Subcutaneous abdominal adipose tissue (tissue), 5 donors: ENCODE data around the gene VSTM2A.

Source experiments
- H3K27ac ChIP-seq: one replicate; pipeline ENCODE4 v1.7.0; 2013; ENCODE audit warnings: low read depth, mild to moderate bottlenecking, inconsistent platforms, low read length, moderate library complexity
- H3K27me3 ChIP-seq, 5 donors: one replicate each; pipeline ENCODE4 v1.7.0; 2013; ENCODE audit warnings: low read length in 5 of 5, inconsistent platforms in 1 of 5; ENCODE audit not compliant: control insufficient read depth in 5 of 5, insufficient read depth in 4 of 5
- H3K36me3 ChIP-seq, 5 donors: one replicate each; pipeline ENCODE4 v1.7.0; 2013; ENCODE audit warnings: low read length in 5 of 5; ENCODE audit not compliant: control insufficient read depth in 5 of 5, insufficient read depth in 5 of 5
- H3K4me1 ChIP-seq, 5 donors: one replicate each; pipeline ENCODE4 v1.7.0; 2013; ENCODE audit warnings: low read length in 5 of 5, mild to moderate bottlenecking in 3 of 5, moderate library complexity in 1 of 5; ENCODE audit not compliant: control insufficient read depth in 5 of 5, insufficient read depth in 5 of 5
- H3K4me3 ChIP-seq, 5 donors: one replicate each; pipeline ENCODE4 v1.7.0; 2013; ENCODE audit warnings: low read length in 5 of 5, low read depth in 1 of 5
- H3K9ac ChIP-seq, 5 donors: one replicate each; pipeline ENCODE4 v1.7.0; 2013; ENCODE audit warnings: low read length in 5 of 5, mild to moderate bottlenecking in 4 of 5, moderate library complexity in 3 of 5
- H3K9me3 ChIP-seq, 5 donors: one replicate each; pipeline ENCODE4 v1.7.0; 2013; ENCODE audit warnings: low read length in 5 of 5; ENCODE audit not compliant: control insufficient read depth in 5 of 5
- donor health status: healthy.
- donor health status: healthy.
- donor health status: healthy.
- donor health status: healthy.
- donor health status: healthy.

Gene VSTM2A

DNA sequence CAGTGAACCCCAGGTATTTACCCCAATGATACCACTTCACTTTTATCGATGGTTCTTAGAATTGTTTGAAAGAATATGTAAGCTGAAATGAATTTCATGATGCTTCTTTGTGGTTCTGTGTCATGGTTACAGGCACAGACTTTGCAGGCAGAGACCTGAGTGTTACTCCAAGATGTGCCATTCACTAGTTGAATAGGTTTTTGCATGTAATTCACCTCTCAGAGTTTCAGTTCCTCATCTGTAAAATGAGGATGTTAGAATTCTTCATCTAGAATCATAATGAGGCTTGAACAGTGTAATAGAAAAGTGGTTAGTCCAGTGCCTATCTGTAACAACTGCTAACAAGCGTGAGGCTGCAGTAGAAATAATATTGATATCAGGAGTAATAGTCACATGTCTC is 54.6 kb downstream of the VSTM2A start:
- Histone ChIP-seq H3K4me3 (no peak overlapping the region), H3K9me3 (peaks cover 0 to 3% (median 0%) of the 10 kb centered on the region in 5 donors)

DNA sequence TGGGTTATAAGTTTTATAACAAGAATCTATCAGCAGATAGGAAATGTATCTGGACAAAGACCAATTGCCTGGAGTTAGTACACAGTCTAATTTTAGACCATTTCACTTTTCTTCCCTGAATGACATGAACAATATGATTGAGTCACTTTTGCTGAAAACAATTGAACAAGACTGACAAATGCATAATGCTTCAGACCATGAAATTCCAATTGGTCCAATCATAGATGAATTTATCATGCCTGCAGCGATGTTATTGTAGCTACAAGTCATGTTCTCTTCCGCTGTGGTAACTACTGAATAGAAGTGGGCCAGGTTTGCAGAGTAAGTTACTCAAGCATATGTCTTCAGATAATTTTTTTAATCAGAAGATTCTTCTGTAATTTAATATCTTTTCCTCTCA is 73.4 kb downstream of the VSTM2A start:
- Histone ChIP-seq H3K4me3 (no peak overlapping the region), H3K4me1 (no peaks in the 10 kb centered on the region), H3K9ac (no peak overlapping the region), H3K36me3 (no peaks in the 10 kb centered on the region), H3K27ac (no peak overlapping the region), H3K27me3 (no peaks in the 10 kb centered on the region), H3K9me3 (peaks cover 0 to 8% (median 0%) of the 10 kb centered on the region in 5 donors)

More for the DNA sequence above, 54.6 kb downstream of the VSTM2A start:
- Histone ChIP-seq H3K9ac (no peak overlapping the region), H3K4me1 (no peaks in the 10 kb centered on the region), H3K27ac (no peak overlapping the region), H3K27me3 (no peaks in the 10 kb centered on the region), H3K36me3 (no peaks in the 10 kb centered on the region)
